OCI-LY1 (cell line): ENCODE measurements around the gene GRID2.

Experiments used
- CTCF ChIP-seq: fragments of 200-600 bp; sonication (generic), shearing (Covaris generic); IDR thresholded peaks from 2 replicates; pipeline ENCODE4 v1.5.1; 2017; ENCODE audit warnings: mild to moderate bottlenecking, antibody characterized with exemption, low read length, moderate library complexity, mixed read lengths
- EZH2 ChIP-seq: fragments of 200-600 bp; sonication (generic), shearing (Covaris generic); IDR thresholded peaks from 2 replicates; pipeline ENCODE4 v1.8.0; 2017; ENCODE audit warnings: borderline replicate concordance, mixed run types, mild to moderate bottlenecking, antibody characterized with exemption, low read length, moderate library complexity, mixed read lengths

- TF ChIP-seq CTCF (no peak), EZH2 (no peak)
These were observed 49.6 kb upstream of the GRID2 start for GRCh38 chr4:92253986-92254671.
